HG03280 (cell line): Measurements from ENCODE around the gene ARHGAP22.

ENCODE experiments used
- ATAC-seq: cut with Tn5 transposase; IDR thresholded peaks from one replicate; pipeline ENCODE4 v1.9.1; 2021; ENCODE audit warnings: mild to moderate bottlenecking, moderate library complexity; ENCODE audit not compliant: unreplicated experiment

Gene ARHGAP22

DNA sequence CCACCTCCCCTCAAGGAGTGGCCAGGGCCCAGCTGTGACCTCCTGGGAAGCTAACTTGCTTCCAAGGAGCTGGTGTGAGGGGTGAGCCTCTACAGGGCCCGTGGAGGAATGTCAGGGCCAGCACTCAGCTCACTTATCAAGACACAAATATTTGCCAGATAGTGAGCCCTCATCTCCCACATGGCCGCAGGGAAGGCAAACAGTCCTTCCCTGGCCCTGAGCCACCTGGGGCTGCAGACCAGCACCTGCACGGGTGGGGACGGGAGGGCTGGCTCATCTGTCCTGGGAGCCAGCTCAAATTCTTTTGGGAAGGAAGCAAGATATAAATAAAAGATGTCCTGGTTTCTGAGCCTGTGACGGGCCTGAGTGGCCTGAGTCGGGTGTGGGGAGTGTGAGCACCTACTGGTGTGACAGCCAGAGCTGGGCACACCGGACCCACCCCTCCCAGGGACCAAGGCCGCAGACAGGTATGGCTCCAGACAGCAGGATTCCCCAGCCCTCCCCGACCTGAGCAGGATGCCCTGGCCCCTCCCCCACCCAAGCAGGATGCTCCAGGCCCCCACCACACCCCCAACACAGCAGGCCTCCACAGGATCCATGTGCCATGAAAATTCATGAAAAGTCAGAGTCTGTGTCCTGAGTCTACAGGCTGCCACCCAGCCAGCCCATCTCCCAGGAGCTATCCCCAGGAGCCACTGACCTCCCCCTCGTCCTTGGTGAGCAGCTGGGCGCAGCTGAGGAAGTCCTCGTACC is 150.4 kb downstream of the ARHGAP22 start:
- no peak for ATAC-seq

DNA sequence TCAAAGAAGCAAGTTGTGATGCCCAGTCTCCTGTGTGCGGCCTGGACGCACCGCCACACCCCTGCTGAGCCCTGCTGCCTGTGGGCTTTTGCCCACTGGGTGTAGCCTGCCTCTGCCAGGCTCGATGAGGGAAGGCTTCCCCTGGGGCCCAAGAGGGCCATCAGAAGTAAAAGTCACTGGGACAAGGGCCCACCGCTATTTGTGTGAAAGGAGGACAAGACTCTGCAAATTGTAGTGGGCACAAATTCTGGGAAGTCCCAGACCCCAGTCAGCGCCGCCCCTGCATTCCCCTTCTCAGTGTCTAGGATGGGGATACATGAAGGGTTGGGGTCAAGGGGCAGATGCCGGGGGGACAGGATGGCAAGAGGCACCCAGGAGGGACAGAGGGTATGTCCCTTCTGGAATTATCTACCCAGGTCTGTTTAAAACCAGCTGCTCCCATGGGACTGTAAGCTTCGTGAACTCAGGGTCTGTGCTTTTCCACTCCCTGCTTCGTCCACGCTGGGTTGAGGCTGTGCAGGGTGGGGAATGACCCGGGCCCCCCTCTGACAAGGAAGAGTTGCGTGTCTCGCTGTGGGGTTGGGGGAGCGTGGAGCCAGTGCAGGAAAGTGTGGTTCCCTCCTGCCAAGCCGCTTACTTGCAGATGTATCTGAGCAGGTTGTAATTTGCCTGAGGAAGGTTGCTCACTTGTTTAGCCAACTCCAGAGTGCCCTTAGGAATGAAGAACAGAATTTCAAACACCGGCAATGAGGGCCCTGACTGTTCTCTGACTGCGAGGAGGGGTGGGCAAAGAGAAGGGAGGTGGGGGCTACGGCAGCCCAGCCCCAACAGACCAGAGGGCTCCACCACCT is 151.2 kb downstream of the ARHGAP22 start:
- ATAC-seq = no peak

DNA sequence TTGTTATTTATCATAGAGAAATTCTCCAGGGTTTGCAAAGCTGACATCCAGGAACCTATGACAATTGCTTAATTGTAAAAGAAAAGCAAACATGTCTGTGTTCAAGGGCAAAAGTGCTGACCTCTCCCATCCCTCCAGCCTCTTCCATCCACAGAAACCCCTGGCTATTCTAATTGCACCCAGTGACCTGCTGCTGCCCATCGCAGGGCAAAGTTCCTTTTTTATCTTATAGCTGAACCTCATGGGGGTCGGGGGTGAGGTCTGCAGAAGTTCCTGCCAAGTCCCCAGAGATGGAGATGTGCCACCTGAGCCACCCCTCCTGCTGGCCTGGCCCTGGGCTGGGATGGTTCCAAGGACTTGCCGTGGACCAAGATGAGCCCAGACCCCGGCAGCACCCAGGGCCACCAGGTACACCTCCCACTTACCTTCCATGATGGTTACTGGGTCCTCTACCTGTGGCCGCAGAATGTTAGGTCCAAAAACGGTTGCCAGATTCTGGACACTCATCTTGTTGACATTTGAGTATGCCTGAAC is 151.9 kb downstream of the ARHGAP22 start:
- ATAC-seq = no peak

DNA sequence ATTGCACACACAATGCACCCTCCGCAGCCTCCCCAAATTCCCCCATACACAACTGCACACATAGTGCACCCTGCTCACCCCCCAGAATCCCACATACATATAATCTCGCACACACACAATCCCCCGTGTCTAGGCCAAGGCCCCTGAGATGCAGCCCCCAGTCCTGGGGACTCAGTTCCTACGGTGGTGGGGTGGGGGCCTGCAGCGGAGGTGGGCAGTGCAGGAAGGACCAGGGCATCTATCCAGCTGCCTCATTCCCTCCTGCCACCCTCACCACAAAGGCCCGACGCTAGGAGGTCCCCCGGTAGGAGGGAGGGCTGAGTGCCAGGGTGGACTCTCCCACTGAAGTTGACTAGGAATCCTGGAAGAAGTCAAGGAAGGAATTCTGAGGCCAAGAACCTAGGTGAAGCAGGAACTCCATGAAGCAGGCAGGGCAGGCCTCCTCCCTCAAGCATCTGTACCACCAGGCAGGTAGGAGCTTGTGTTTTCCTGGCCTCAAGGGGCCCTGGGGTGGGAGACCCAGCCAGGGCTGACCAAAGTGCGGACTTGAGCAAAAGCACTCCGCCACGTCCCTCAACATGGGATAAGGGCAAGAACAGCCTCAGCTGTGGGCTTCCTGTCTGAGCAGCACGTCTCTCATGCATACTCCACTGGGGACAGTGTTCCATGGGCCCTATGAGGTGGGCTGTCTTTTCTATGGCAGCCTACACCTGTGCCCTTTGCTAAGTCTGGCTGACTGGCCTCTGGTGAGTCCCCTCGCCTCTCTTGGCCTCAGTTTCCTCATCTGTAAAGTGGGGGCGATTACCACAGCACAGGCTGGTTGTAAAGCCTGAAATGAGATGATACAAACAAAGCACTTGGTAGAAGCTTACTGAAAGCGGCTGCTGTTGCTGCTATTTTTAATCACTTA is 152.6 kb downstream of the ARHGAP22 start:
- ATAC-seq = no peak

DNA sequence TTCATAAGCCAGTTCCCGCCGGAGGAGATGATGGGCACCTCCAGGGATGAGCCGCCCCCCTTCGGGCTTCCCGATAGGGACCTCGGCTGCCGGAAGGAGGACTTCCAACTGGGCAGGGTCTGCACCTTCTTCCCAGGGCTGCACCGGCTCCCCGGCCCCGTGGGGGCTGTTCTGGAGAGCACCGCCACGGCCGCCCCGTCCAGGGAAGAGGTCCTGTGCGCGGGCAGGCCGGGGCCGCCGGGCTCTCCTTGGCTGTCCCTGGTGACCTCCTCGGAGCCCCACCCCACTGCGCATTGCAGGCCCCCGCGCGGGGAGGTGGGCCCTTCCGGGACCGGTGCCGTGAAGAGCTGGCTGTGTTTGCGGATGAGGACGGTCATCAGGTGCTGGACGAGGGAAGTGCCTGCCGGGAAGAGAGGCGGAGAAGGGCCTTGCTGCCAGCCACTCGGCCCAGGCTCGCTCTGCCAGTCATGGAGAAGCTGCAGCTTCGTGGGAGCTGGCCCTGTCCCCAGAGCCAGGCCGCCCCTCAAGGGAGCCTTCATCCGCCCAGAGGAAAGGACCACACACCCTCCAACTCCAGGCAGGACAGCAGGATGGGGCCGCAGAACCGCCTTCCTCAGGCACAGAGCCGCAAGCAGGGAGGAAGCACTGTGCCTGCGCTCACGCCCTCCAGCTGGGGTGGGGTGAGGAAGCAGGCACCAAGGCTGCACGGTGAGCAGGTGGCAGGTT is 154.0 kb downstream of the ARHGAP22 start:
- no peak for ATAC-seq

DNA sequence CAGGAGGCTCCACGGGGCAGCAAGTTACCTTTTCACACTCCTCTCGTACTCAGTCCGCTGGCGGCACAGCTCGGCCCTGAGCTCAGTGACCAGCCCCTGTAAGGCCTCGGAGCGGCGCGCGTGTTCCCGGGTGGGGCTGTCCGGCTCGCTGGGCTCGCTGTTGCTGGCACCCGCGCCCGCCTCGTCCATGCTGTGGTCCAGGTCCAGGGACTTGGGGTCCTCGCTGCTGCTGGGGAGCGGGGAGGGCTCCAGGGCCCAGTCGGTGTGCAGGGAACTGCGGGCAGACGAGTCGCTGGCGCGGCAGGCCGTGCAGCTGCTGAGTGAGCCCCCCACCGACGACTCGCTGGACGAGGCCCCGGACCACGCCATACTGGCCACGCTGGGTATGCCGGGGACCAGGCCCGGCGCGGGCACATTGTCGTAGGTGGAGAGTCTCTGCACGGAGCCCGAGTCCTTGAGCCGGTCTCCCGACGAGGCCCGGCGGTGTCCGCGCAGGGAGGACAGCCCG is 154.6 kb downstream of the ARHGAP22 start:
- no peak for ATAC-seq

DNA sequence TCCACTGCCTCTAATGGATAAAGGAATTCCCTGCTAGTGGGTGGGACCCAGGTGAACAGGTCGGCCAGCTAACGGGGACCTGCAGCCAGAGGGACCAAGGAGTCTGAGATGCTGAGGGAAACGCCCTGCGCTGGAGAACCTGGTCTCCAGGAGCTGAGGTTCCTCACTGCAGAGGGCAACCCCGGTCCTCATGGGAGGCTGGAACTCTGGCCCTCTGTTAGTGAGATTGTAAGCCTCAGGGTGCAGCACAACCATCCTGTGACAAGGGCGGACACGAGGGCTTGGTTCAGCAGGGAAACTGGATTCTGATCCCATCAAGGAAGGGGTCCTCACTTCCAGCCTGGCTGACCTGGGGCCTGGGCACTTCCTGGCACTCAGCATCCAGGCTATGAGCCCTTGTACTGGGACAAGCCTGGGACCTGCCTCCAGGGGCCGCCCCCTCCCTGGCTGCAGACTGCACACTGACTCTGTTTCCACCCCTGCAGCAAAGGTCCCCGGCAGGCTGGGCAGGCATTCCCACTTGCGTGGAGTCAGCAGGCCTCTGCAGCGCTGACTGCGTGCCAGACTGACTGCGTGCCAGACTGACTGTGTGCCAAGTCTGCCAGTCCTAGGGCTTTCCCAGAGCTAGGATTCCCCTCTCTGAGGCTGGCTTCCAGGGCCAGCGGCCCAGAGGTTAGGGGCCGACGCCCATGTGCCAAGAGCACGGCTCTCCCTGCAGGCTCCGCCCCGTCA is 155.2 kb downstream of the ARHGAP22 start:
- no peak for ATAC-seq

DNA sequence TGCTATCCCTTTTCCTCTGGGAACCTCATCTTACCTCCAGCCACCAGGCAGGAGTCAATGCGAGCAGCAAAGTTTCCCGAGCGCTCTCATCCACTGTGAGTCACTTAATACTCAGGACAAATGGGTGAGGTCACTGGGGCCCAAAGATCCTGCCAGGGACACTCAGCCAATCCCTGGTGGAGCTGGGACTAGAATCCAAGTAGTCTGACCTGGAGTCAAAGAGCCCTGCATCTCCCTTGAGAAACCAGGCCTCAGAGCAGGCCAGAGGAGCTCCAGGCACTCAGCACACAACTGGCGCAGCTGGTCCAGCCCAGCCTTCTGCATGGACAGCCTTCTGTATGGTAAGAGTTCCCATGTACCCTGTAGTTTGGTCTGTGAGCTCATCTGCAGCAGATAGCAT is 156.1 kb downstream of the ARHGAP22 start:
- no peak for ATAC-seq

DNA sequence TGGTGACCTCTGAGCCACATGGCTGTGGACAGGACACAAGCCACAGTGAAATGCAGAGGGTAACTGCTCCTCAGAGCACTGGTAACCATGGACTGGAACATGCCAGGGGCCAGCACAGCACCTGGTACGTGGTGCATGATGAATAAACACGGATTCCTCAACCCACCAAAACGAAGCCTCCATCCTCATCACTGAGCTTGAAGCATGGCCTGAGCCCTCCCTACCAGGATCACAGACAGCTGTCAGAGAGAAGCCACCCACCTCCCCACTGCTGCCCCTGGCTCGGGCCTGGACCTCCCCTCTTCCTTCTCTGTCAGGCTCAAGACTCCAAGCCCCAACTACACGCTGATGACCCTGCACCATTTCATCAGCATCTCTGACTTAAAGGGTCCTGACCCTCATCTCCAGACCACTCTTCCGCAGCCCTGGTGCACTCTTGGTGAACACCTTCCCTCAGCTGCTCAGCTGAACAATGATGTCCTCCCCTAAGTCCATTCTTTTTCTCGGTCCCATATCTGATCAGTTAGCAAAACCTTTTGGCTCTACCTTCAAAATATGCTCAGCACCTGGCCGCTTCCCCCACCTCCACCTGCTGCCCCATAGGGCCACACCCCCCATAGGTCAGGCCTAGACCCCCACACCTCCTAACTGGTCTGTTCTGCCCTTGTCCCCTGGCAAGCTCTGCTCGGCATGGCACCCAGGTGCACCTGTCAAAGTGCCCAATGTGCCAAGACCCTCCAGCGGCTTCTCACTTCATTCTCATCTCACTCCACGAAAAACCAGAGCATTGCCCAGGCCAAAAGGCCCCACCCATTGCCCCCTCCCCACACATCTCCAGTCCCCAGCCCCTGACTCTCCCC is 157.3 kb downstream of the ARHGAP22 start:
- no peak for ATAC-seq

DNA sequence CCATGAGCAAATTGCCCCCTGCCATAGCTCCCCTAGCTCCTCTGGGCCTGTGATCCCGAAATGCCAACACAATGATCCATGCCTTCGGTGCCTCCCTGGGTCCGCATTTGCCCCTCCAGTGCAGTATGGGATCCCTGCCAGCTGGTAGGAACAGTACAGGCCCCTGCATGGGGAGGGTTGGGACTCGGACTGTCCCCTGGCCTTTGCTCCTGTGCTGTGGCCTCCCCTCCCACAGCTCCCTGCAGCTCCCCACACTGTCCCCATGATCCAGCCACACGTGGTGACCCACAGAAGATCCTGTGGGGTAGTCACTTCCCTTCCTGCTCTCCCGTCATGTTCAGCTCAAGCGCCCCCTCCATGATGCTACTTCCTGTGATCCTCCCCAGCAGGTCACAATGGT is 158.1 kb downstream of the ARHGAP22 start:
- ATAC-seq = no peak

DNA sequence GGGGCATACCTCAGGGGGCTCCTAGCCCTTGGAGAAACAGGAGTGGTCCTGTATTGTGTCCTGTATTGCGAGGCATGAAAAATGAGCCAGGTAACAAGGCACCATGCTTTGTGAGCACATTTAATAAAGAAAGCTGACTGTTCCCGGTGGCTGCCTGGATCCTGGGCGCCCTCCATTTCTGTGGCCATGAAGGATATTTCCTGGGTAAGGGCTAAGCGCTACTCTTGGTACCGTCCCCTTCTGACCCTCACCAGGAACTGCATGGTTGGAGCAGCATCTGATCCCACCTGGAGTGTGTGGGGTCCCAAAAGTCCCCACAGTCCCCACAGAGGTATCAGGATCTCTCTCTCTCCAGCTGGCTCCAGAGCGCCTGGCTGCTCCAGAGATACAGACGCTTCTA is 158.9 kb downstream of the ARHGAP22 start:
- no peak for ATAC-seq

DNA sequence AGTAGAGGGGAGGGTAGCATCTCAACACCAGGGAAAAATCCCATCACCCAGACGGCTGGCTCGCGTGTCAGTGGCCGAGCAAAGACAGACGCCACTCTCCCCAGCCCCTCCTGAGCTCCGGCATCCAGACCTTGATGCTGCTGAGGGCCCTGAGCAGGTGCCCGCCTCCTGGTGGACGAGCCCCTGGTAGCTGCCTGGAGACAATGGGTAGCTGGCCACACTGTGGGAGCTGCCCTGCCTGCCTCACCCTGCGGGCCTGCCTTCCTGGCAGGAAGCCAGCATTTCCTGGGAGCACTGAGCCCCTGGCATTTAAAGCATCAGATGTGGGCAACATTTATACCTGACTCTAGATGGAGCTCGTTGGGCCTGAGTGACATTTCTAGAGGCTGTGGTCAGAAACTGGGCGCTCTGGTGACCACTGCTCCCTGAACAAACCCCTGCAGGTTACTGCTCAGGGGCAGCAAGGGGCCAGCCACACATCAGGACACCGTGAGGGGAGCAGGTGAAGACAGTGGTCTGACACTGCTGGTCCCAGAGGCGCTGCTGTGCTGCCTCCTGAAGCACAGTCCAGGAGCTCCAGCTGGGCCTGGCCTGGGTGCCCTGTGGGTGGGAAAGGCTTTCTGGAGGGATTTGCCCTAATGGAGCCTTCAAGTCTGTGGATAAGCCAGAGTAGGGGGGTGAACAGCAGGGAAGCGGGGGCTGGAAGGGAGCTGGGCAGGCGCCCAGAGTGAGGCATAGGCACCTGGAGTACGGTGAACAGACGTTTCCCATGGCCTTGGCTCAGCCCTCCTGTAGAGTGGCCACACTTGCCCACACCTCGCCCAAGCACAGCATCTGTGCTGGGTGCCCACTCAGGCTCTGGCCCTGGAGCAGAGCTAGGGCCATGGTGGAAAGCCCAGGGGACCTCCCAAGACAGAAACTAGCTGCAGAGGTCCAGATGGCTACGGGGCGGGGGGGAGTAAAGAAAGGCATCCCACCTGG is 159.7 kb downstream of the ARHGAP22 start:
- no peak for ATAC-seq

DNA sequence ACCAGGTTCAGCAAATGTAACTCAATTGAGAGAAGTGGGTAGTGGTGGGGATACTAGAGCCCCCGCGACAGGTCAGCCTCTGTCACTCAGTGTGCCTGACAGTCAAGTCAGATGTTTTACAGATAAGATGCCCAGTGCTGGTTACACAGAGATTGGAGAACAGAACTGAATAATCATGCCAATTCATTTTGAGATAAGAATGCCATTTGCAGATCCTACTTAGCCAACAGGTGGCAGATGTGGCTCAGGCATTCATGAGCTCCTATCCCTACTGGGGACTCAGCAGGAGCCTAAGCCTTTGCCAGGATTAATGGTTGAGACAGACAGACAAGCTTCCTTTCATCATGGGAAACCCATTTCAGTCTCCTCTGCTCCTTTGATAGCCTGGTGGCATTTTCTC is 160.6 kb downstream of the ARHGAP22 start:
- ATAC-seq = no peak

DNA sequence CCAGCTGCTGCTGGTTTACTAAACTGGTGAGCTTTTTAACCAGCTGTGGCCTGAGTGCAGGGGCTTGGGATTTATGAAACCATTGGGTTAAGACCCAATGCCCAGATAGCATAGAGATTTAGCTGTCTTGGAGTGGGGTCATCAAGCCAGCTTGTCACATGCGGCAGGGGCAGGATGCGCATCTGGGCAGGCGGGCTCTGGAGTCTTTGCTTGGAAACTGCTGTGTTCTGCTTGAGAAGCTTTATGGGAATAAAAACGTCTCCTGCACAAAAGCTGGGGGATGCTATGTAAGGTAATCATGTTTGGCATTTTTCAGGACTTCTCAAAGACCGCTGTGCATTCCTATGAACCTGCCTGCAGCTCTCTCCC is 162.1 kb downstream of the ARHGAP22 start:
- ATAC-seq = no peak

DNA sequence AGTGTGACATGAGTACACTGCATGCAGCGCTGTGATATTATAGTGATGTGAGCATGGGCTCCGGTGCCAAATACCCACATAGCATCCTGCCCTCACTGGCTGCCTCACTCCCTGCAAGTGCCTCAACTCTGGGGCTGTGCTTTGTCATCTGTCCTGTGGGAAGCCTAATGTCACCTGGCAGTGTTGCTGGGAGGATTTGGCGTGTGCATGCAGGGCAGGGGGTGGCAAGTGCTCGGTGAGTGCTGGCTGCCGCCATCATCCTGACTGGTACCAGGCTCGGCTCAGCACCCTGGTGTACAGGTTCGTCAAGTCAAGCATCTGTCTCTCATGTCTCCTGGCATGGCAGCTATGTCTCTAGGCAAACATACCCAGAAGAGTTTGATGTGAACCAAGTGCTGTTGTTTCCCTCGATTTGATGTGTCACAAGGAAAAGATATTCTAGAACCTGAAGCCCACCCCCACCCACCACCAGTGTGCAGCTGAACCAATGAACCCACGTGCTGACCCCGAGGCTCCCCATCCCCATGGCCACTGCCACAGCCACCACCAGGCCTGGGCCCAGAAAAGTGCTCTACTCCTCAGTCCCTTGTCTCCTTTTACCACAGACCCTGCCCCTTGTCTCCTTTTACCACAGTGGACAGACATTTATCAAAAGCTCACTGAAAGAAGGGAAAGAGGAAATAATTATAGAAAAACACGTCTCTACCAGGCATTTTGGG is 162.6 kb downstream of the ARHGAP22 start:
- ATAC-seq = no peak

DNA sequence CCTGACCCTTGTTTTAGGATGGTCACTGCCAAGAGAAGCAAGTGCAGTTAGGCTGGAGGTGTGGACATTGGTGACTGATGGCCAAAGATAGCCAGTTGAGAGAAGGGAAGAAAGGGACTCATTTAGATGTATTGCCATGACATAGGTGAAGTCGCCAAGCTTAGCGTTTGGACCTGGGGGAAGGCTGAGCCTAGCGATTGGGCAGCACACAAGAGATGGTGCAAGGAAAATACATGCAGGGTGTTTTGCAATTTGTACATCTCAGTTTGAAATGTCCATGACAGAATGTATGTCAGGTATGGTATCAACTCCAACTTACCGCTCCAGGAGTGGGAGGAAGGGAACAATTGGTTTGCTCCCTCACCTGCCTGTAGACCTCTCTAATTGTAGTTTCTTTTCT is 164.1 kb downstream of the ARHGAP22 start:
- ATAC-seq = no peak

DNA sequence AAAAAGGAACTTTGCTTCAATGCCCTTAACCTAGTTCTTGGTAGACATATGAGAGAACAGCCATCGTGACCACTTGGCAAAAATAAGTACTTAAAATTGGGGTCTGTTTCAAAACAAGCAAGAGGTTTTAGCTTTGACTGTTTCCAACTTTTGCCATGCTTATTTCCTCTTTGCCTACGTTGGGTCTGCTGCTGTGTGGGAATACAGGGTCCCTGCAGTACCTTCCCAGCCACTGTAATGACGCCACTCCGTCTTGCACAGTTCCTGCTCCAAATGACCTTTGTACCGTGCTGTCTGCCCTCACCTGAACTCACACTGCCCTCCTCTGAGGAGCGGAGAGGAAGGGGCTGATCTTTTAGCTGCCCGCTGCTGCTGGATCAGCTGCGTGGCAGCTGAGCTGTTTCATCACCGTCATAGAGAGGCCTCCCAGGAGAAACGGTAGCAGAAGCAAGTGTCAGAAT is 165.3 kb downstream of the ARHGAP22 start:
- ATAC-seq = no peak
